NOMO-1 treated with dmso at 0.1 percent for 144 hours (cell line): ENCODE data around the gene PHLDA1.

ENCODE experiments used
- DNase-seq: peaks from one replicate; lab custom pipeline; 2025; ENCODE audit not compliant: unreplicated experiment; lab: John Stamatoyannopoulos, UW

The PHLDA1 gene

GRCh38 chr12:76038176-76038575, 6.6 kb upstream of the PHLDA1 start:
- no peak for DNase-seq

GRCh38 chr12:76037130-76038103, 5.8 kb upstream of the PHLDA1 start:
- peak; percentile 61 for DNase-seq

GRCh38 chr12:76035045-76035444, 3.5 kb upstream of the PHLDA1 start:
- DNase-seq: no peak

GRCh38 chr12:76033081-76034011, 1.8 kb upstream of the PHLDA1 start:
- DNase-seq: no peak

GRCh38 chr12:76032043-76032981, 736 bp upstream of the PHLDA1 start:
- DNase-seq: peak; percentile 48

- DNase-seq: peak; percentile 43
These were observed 529 bp downstream of the PHLDA1 start for GRCh38 chr12:76031081-76031413.

- no peak for DNase-seq
These were observed 1.1 kb downstream of the PHLDA1 start for GRCh38 chr12:76030341-76031080.

GRCh38 chr12:76029982-76030340, 1.6 kb downstream of the PHLDA1 start:
- DNase-seq: no peak

- DNase-seq: no peak
These were observed 2.9 kb downstream of the PHLDA1 start for GRCh38 chr12:76028571-76029277.

- no peak for DNase-seq
These were observed 4.9 kb downstream of the PHLDA1 start for GRCh38 chr12:76026643-76027063.

GRCh38 chr12:76025601-76026575, 5.7 kb downstream of the PHLDA1 start:
- no peak for DNase-seq

GRCh38 chr12:76024942-76025600, 6.5 kb downstream of the PHLDA1 start:
- DNase-seq: peak; percentile 36

GRCh38 chr12:76024102-76024781, 7.3 kb downstream of the PHLDA1 start:
- DNase-seq: no peak

GRCh38 chr12:76023069-76023690, 8.4 kb downstream of the PHLDA1 start:
- no peak for DNase-seq

- no peak for DNase-seq
These were observed 9.1 kb downstream of the PHLDA1 start for GRCh38 chr12:76022506-76022905.
